GM12891 (cell line): ENCODE measurements around the gene GSC2.

Experiments
- POLR2A ChIP-seq: IDR thresholded peaks from 2 replicates; pipeline ENCODE4 v1.6.1; 2011; ENCODE audit warnings: low read depth, low read length, control low read depth
- TAF1 ChIP-seq: IDR thresholded peaks from 2 replicates; pipeline ENCODE4 v1.6.1; 2011; ENCODE audit warnings: low read depth, low read length, control low read depth

GRCh38 chr22:19187716-19188563 is 37.8 kb upstream of the GSC2 start:
- TF ChIP-seq TAF1: no peak
- TF ChIP-seq POLR2A: no peak
